ENCODE results near the gene RCAN1.

DNA sequence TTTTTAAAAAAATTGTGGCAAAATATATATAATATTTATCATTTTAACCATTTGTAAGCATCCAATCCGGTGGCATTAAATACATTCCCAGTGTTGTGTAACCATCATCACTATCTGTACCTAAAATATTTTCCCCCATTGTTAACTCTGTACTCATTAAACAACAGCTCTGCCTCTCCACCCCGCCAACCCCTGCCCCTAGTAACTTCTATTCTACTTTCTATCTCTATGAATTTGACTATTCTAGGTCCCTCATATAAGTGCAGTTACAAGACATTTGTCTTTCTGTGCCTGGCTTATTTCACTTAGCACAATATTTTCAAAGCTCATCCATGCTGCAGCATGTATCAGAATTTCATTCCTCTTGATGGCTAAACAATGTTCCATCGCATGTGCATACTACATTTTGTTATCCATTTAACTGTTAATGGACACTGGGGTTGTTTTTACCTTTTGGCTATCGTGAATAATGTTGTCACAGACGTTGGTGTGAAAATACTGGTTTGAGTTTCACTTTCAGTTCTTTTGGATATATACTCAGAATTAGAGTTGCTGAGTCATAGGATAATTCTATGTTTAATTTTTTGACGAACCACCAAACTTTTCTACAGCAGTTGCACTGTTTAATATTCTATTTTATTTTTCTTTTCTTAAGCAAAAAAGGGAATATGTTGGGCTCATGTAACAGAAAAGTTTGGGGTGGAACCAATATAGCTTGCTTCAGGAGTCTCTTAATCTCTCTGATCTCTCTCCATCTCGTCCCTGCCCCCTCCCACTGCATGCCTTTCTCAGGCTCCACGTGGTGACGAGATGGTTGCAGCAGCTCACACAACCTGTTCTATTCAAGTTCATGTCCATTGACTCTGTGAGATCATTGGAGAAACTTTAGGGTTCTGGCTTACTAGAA lies 25.2 kb upstream of the RCAN1 start:
- TF ChIP-seq, protein P1, sequence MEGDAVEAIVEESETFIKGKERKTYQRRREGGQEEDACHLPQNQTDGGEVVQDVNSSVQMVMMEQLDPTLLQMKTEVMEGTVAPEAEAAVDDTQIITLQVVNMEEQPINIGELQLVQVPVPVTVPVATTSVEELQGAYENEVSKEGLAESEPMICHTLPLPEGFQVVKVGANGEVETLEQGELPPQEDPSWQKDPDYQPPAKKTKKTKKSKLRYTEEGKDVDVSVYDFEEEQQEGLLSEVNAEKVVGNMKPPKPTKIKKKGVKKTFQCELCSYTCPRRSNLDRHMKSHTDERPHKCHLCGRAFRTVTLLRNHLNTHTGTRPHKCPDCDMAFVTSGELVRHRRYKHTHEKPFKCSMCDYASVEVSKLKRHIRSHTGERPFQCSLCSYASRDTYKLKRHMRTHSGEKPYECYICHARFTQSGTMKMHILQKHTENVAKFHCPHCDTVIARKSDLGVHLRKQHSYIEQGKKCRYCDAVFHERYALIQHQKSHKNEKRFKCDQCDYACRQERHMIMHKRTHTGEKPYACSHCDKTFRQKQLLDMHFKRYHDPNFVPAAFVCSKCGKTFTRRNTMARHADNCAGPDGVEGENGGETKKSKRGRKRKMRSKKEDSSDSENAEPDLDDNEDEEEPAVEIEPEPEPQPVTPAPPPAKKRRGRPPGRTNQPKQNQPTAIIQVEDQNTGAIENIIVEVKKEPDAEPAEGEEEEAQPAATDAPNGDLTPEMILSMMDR (conservative IDR thresholded peaks at IDR 0.05; ENCODE audit: low read length): no peak
- no peak for TF ChIP-seq EZH2phosphoT487 (IDR thresholded peaks at IDR 0.05; ENCODE audit: borderline replicate concordance, low read depth, low read length)

Measured in OCI-LY7 (cell line).